Adrenal gland (tissue), 5 donors: ENCODE data around the gene BCL3.

Experiments used
- POLR2A ChIP-seq, 2 donors: fragments of 450-650 bp; IDR thresholded peaks; one replicate each; pipeline ENCODE4 v1.6.1; 2017; ENCODE audit warnings: antibody characterized with exemption in 2 of 2, mild to moderate bottlenecking in 2 of 2, moderate library complexity in 1 of 2
- TF ChIP-seq, protein P1 (sequence below), 6 experiments: fragments of 450-650 bp in 4 of 6; fragments of 200-600 bp in 2 of 6; sonication (generic) in 1 of 6; IDR thresholded peaks; 1 replicate in 5 of 6; 2 replicates in 1 of 6; pipeline versions ENCODE4 v1.5.1 to v1.8.0; 2016 to 2021; ENCODE audit warnings: antibody characterized with exemption in 6 of 6, mild to moderate bottlenecking in 2 of 6, moderate library complexity in 1 of 6
- donor health status: DM: no; HTN: no; CAD: no.

- TF ChIP-seq, protein P1, sequence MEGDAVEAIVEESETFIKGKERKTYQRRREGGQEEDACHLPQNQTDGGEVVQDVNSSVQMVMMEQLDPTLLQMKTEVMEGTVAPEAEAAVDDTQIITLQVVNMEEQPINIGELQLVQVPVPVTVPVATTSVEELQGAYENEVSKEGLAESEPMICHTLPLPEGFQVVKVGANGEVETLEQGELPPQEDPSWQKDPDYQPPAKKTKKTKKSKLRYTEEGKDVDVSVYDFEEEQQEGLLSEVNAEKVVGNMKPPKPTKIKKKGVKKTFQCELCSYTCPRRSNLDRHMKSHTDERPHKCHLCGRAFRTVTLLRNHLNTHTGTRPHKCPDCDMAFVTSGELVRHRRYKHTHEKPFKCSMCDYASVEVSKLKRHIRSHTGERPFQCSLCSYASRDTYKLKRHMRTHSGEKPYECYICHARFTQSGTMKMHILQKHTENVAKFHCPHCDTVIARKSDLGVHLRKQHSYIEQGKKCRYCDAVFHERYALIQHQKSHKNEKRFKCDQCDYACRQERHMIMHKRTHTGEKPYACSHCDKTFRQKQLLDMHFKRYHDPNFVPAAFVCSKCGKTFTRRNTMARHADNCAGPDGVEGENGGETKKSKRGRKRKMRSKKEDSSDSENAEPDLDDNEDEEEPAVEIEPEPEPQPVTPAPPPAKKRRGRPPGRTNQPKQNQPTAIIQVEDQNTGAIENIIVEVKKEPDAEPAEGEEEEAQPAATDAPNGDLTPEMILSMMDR (IDR thresholded peaks at IDR 0.05): no peak
- TF ChIP-seq POLR2A (IDR thresholded peaks at IDR 0.05): no peak
Observed at GRCh38 chr19:44704982-44705381, 43.5 kb upstream of the BCL3 start.
